Measurements from ENCODE around the gene MPO.

MPO gene

DNA sequence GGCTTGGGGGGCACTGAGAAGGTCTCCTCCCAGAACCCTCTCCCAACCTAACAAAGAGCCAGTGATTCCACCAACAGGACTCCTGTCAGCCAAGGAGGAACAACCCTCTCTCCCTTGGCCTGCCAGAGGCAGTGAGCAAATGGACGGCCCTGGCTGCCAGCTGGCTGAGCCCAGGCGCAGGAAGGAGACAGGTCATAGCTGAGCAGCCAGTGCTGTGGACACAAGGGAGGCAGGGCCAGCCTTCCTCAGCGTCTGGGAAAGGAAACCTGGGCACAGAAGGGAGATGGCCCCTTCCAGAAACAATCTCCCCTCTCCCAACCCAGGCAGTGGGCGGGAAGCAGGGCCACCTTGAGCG lies 2.1 kb downstream of the MPO start:
- DNase-seq: no peak

DNA sequence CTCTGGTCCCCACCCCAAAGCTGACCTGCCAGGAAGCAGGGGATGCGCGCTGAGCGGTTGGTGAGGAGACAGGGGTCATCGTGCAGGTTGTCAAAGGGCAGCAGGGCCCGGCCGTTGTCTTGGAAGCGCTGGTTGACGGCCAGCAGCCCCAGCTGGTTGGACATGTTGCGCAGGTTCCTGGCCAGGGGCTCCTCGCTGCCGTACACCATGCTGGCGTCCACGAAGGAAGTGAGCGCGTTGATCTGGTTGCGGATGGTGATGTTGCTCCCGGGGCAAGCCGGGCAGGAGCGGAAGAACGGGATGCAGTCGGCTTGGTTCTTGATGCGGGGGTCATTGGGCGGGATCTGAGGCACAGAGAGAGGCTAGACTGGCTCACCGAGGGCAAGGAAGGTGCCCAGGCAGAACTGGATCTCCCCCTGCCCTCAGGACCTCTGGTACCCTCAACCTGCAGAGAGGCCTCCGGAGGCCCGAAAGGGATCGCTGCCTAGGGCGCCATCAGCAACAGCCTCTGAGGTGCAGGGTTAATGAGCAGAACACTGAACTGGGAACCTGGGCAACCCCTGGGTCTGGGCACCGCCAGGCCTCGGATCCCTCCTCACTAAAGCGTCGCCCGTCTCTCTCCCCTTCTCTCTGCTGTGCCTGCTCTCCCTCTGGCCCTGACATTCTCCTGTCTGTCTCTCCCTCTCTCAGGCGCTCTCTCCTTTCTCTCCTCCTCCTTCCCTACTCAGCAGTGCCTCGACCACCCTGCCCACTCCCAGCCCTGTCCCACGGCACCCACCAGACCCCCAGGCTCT lies 2.7 kb downstream of the MPO start:
- no peak for DNase-seq

DNA sequence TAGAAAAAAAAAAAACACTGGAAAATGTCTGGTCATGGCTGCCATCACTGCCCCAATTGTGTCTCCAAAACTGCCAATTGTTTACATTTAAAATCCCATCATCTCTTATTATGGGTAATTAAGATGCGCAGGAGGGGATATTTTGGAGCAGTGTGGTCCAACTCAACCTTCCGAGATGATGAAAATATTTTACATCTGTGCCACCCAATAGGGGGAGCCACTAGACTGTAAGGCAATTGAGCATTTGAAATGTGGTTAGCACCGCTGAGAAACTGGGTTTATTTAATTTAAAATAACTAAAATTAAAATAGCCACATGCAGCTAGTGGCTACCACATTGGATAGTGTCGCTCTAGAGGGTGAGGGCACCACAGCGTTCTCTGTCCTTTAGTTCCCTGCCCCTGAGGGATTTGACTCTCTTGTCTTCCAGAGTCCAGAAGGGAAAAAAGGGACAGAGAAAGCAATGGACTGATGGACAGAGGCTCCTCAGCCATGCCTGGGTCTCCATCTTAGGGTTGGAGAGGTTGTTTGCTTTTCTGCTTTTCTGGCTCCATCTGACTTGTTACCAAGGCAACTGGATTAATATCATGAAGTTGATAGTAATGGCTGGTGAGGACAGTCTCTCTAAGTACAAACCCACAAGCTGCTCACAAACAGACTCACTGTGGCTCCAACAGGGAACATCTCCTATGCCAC lies 3.5 kb downstream of the MPO start:
- no peak for DNase-seq

DNA sequence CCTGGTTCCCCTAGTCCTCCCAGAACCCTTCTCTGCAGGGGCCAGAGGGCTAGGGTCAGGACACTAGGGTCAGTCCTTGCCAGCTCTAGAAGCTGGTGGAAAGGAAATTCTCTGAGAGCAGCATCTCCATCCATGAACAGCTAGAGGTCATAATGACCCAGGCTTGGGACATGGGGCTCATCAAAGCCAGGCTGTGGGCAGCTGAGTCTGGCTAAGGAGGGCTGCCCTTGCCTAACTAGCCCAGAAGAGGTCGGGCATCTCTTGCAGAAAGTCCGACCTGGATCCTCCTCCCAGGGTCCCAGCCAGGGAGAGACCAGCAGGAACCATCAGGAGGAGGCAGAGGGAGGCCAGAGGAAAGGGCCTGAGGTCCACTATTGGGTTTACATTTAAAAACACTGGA lies 4.3 kb downstream of the MPO start:
- no peak for DNase-seq

DNA sequence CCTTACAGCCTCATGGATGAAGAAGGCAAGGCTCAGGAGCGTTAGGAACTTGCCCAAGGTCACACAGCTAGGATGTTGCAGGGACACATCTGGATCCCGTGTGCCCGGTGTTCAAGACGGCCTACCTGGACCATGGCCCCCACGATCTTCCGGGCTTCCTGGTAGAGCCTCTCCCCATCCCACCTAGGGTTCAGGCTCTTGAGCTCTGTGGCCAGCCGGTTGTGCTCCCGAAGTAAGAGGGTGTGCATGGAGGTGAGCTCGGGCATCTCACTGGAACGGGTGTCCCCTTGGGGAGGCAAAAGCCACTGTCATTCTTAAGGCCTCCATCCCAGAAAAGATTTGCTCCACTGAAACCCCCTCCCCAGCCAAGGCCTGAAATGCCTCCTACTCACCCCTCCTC lies 5.3 kb downstream of the MPO start:
- no peak for DNase-seq

DNA sequence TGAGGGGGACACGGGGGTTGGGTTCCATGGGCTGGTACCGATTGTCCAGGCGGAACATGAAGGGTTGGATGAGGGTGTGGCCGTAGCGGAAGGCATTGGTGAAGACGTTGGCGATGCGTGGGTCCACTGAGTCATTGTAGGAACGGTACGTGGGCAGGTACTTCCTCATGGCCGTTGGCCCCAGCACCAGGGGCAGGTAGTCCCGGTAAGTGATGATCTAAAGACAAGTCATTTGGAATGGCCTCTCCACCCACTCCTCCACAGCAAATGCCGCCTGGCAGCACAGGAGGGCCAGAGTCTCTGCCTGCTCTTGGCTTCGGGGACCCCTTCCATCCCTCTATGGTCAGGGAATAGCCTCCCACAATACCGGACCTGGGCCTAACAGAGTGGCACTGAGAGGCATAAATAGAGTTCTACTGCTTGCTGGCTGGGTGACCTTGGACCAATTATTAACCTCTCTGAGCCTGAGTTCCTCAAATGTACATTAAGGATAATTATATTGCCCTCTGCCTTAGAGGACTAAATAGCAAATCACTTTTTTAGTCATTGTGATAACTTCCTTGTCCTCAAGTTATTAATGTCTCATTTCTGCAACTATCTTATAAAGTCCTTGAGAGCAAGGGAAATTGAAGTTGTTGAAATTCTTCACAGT lies 7.2 kb downstream of the MPO start:
- no peak for DNase-seq

DNA sequence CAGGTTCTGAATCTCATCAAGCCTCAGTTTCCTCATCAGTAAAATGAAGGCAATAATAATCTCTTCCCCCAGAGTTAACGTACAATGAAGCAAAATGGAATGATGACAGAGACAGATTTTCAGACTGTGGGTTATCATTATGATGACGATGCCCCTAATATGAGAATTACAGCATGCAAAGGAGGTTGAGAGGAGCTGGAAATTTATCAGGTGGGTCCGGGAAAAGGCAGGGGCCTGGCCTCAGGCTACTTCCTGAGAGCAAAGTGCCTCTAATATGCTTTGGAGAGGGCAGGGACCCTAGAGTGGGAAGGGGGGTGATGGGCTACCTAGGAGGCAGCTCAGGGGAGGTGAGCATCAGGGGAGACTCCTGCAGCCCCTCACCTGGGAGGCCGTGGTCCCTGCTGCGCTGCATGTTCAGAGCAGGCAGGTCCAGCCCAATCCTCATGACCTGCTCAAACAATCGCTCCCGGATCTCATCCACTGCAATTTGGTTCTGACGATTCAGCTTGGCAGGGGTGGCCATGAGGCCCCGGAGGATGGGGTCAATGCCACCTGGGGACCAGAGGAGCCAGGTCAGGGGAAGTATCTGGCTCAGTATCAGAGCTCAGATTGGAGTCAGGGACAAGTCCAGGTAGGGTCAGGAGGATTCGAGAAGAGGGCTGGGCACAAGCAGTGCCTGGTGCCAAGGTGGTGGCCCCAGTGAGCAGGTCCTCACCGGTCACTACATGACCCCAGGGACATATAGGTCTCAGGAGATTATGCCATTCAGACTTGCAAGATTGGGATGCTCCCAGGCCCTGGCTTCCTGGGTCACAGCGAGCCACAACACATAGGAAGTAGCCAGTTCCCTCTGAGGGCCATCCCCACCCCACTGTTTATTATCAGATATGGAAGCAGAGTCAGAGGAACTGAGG lies 8.1 kb downstream of the MPO start:
- no peak for DNase-seq

DNA sequence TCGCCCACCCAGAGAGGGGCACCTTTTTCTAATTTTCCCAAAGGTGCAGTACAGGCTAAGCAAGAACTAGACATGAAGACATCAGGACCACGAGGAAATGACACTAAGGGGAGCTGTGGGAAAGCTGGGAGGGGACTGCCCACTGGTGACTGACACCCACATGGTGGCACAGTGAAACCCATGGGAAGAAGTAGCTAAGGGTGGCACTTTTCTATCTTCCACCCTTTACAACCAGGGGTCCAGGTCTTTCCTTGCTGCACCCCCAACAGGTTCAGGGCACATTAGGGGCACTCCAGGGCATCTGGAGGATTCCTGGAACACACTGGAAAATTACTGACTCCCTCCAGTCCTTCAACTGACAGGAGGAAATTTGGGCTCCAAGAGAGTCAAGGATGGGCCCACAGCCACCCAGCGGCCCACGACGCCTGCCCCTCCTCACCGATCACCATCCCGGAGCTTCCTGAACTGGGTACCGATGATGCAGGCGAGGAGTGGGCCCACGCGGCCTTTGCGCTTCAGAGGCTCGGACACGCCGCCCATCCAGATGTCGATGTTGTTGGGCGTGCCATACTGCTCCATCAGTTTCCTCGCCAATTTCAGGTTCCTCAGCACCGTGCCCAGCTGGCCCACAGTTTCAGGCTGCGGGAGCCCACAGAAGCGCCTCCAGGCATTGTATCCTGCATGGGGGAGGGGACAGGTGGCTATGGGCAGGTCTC lies 9.4 kb downstream of the MPO start:
- no peak for DNase-seq

DNA sequence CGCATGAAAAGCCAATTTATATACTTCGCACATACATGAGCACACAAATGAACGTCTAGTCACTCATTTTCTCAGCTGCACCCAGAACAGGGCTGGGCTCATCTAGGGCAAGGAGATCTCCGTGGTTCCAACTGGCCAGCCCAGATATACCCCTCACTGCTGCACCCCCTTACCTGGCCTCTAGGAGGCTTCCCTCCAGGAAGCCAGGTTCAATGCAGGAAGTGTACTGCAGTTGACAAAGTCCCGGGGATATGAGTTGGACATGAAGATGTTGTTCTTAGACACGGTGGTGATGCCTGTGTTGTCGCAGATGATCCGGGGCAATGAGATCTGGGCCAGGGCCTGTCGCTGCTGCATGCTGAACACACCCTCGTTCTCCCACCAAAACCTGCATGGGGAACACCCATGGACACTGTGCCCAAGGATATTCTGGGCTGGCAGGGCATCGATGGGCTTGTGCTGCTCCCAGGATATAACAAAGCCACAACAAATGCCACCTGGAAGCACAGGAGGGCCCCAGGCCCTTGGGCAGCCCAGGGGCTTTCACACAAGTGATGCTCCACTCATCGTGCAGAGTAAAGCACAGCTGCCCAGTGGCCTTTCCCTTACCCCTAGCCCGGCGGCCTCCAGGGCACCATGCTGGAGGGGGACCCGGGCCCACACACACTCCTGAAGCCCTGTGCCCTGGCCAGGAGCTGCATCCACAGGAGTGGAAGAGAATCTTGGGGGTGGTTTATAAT lies 10.1 kb downstream of the MPO start:
- DNase-seq: no peak

DNA sequence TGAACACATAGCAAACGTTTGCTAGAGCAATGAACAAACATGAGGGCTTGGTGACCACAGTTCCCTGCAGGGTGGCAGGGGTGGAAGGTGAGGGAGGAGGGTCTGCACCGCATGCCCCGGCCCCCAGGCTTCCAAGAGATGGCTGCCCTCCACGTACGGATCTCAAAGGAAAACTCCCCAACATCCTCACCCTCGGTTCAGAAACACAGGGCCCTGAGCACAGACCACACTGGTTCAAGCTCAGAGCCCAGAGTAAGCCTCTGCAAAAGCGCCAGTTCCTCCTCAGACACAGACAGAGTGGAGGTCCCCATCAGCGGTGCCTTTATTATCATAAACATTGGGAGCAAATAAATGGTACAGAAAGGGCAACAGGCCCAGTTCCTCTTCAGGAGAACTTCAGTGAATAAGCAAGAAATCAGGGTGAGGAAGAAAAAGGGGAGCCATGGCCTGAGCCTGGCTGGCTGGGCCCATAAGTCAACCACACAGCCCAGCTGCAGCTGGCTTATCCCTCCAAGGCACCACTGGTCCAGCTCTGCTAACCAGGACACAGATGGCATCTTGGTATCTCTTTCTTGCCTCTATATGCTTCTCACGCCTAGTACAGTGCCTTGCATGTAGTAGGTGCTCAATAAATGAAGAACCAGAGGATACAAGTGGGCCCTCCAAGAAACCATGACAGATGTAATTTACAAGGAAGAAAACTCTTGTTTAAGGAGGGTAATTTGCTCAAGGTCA lies 11.0 kb downstream of the MPO start:
- no peak for DNase-seq

DNA sequence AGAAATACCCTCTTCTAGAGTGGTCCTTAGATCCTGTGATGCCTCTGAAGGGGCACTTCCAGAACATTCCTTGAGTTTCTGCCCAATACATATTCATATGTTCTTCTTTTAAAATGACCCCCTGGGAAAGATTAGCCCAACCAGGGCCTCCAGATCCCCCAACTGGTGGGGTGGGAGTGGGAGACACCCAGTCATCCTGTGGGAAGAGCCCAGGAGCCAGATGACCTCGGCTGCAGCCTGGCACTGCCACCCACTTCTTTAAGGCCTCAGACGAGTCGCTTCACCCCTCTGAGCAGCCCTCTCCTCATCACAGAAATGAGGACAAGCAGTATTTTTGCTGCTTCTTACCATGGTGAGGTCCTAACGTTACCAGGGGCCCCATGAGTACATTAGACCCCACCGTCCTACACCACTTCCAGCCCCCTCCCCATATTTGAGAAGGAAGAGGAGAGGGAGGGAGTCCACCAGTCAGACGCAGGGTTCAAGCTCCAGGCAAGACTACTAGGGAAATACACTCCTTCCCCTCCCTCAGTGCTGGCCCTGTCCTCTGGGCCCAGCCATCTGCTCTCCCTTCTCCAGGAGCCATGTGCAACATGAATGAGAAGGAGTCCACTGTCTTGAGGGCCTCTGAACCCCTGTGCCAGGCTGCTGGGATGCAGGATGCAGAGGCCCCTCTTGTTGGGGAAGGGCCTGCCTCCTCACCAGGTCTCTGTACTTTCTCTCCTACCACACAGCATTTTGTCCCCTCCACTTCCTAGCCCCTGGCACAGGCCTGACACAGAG lies 11.8 kb downstream of the MPO start:
- no peak for DNase-seq

DNA sequence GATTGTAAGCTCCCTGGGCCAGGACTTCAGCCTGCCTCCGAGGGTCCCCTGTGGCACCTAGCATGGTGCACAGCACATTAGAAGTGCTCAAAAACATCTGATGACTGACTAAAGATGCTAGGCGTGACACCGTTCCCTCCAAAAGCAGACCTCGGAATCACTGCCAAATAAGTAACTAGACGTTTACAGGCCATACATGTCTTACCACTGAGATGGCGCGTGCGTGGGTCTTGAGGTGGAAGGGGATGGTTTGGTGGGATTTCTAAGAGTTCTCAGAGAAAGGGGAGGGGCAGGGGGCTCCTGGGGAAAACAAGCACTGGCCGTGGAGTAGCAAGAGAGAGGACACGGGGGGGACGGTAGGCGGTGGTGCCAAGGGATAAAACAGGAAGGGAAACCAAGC lies 12.4 kb downstream of the MPO start:
- no peak for DNase-seq

DNA sequence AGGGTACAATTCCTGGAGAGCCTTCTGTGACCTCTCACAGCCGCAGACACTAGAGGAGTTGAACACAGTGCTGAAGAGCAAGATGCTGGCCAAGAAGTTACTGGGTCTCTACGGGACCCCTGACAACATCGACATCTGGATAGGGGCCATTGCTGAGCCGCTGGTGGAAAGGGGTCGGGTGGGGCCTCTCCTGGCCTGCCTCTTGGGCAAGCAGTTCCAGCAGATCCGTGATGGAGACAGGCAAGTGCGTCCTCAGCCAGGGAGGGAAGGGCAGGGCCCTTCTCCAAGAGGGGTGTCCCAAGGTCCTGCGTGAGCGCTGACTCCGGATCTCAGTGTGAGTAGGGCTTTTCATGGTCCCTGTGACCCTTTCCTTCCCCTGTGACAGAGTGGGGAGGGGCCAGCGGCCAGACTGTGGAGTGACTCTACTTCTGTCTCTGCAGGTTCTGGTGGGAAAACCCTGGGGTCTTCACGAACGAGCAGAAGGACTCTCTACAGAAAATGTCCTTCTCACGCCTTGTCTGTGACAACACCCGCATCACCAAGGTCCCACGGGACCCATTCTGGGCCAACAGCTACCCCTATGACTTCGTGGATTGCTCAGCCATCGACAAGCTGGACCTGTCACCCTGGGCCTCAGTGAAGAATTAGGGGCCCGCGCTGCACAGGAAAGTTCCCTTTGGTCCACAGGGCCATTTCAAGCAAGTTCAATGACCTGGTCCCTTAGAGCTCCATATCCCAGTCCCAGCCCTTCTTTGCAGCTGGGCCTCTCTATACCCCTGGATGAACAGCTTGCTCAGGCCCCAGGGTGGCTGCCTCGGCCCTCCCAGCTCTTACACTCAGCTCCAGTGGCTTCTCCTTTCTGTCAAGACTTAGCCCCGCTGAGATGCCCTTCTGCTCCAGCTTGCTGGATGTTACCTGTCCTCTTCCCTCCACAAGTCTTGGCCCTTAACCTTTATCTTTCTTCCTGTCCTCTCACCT lies 13.1 kb downstream of the MPO start:
- DNase-seq: no peak

DNA sequence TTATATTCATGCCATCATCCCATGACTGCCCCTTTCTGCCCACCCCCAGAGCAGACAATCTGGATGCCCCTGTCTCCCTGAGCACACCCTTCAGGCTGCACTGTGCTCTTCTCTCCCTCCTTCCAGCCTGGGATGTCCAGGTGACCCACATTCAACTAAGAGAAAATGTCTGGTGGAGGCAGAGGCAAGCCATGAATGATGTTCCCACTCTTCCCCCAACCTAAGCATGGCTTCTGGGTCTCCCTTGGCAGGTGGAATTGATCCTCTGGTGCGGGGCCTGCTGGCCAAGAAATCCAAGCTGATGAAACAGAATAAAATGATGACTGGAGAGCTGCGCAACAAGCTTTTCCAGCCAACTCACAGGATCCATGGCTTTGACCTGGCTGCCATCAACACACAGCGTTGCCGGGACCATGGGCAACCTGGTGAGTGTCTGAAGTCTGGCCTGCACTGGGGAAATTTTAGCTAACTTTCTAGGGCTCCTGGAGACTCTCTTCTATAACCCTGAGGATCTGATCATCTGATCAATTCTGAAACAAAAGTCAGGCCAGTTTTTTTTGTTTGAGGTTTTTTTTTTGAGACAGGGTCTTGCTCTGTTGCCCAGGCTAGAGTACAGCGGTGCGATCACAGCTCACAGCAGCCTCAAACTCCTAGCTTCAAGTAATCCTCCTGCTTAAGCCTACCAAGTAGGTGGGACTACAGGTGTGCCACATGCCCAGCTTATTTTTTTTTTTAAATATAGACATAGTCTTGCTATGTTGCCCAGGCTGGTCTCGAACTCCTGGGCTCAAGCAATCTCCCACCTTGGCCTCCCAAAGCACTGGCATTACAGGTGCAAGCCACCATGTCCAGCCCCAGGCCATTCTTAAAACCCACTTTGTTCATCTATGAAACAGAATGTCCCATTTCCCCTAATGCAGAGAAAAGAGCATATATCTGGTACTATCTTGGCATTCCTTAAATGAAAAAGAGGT lies 14.5 kb downstream of the MPO start:
- DNase-seq: no peak

DNA sequence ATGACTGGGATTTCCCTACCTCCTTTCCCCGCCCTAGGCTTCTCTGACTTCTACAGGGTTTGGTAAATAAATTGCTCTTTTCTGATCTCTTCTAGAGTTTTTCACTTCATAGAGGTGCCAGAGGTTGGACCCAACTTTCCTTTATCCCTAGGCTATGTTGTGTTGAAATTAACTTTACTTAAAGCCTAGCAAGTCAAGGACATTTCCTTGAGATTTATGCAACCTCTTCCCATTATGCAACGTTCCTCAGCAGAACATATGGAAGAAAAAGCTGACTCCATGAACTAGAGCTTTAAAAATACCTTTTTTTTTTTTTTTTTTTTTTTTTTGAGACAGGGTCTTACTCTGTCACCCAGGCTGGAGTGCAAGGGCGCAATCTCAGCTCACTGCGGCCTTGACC lies 15.5 kb downstream of the MPO start:
- DNase-seq: no peak

DNA sequence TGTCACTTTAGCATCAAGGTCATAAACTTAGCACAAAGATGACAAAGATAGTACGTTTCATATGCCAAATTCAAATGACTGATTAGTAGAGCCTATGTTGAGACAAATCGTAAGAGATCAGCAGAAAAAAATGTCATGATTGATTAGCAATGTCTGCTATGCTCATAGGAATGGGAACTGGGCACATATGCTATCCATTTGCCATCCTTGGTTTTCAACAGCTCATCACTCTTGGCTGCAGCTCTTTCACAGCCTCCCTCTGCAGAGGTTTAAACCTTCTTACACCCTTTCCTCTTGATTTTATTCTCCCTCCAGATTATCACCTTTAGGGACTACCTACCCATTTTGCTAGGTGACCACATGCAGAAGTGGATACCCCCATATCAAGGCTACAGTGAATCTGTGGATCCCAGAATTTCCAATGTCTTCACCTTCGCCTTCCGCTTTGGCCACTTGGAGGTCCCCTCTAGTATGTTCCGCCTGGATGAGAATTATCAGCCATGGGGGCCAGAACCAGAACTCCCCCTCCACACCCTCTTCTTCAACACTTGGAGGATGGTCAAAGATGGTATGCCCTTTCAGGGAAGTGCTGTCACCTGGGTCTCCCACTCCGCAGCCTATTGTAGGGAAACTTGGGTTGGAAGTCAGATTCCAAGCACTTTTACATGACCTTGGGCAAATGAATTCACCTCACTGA lies 16.2 kb downstream of the MPO start:
- no peak for DNase-seq

DNA sequence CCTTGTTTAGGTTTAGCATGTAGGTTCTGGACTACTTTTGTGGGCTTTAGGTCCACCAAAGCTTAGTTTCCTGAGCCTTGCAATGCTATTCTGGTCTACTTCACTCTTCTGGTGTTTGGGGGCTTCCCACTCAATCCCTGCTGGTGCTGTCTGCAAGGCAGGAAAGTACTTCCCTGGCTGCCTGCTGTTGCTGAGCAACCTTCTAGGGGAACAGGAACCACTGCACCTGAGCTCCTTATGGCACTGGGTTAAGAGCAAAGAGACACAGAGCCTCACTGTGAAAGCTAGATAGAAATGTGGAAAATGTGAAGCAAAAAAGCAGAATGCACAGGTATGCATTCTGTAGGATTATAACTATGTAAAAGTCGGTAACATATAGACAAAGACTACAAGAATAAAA lies 17.0 kb downstream of the MPO start:
- DNase-seq: no peak

Data from stimulated activated CD4-positive, alpha-beta T cell treated with anti-CD3 and anti-CD28 coated beads, Interleukin-1b, Interleukin-23, amount 100 ng/mL, for 48 hours (primary cell).